ENCODE results near the gene SLC7A14. TPM values are rescaled to one million over a fixed set of nuclear protein-coding genes. Genes with fewer than 3 reads are reported as not detected.
A peak's percentile ranks its signal among the peaks of the same experiment; 100 is the strongest.

Gene SLC7A14
- total and polyA plus RNA-seq, 2 donors (not counting 3 experiments of a cell fraction or from before 2014, with no cell fraction given), result 0.07 to 0.57 TPM

DNA sequence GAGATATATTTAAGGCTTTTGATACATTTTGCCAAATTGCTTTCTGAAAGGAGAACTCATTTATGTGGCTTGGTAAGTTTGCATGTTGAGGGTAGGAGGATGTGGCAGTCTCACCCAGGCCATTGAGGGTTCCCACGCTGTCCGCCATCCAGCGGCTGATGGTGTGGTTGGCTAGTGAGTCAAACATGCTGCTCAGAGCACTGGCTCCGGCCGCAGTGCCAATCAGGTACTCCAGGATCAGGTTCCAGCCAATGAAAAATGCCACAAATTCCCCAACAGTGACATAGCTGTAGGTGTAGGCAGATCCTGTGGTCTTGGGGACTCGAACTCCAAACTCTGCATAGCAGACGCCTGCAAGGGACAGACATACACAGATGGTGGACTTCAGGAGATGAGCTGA lies 84.9 kb downstream of the SLC7A14 start:
- POLR2A ChIA-PET, result no interaction called here
- Histone ChIP-seq H3K4me2 (ENCODE audit: insufficient read depth, low read length) (no peak overlapping the region), H4K20me1 (replicated peaks; ENCODE audit: control insufficient read depth, extremely low read depth, insufficient read depth, low read length) (no peaks in the 10 kb centered on the region), H3K9me1 (replicated peaks; ENCODE audit: control insufficient read depth, extremely low read depth, insufficient read depth, low read length) (no peaks in the 10 kb centered on the region), H3K79me2 (ENCODE audit: control insufficient read depth, insufficient read depth, low read length) (no peaks in the 10 kb centered on the region), H3K4me3 (replicated peaks in 1 of 3; ENCODE audit: insufficient read depth in 1 of 3, low read depth in 1 of 3, low read length in 3 of 3) (no peak overlapping the region), H3K4me1 (ENCODE audit: control insufficient read depth, extremely low read depth, insufficient read depth, low read length) (no peaks in the 10 kb centered on the region), H3K9ac (replicated peaks; ENCODE audit: extremely low read depth, insufficient read depth, low read length) (no peak overlapping the region), H3K36me3 (ENCODE audit: control insufficient read depth in 2 of 2, extremely low read depth in 1 of 2, insufficient read depth in 2 of 2, low read length in 2 of 2) (no peaks in the 10 kb centered on the region), H2AFZ (ENCODE audit: low read depth, low read length) (no peak overlapping the region), H3K9me3 (replicated peaks; ENCODE audit: control insufficient read depth, insufficient read depth, low read length) (no peaks in the 10 kb centered on the region), H3K27ac (ENCODE audit: insufficient read depth, low read depth, low read length) (no peak overlapping the region), H3K27me3 (ENCODE audit: control insufficient read depth in 2 of 2, insufficient read depth in 2 of 2, low read length in 2 of 2) (no peaks in the 10 kb centered on the region)
- TF ChIP-seq, protein P1, sequence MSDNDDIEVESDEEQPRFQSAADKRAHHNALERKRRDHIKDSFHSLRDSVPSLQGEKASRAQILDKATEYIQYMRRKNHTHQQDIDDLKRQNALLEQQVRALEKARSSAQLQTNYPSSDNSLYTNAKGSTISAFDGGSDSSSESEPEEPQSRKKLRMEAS (IDR thresholded peaks at IDR 0.05; ENCODE audit: insufficient read depth, insufficient read length), result no peak
- TF ChIP-seq POLR2A (IDR thresholded peaks at IDR 0.05; ENCODE audit: low read depth, low read length) (no peak), JUN (IDR thresholded peaks at IDR 0.05; ENCODE audit: borderline replicate concordance, insufficient read depth, insufficient read length, low read depth) (no peak), MYC (IDR thresholded peaks at IDR 0.05; ENCODE audit: low read depth, low read length) (no peak), EZH2 (IDR thresholded peaks at IDR 0.05; ENCODE audit: borderline replicate concordance, low read depth, low read length, severe bottlenecking) (no peak), POLR2AphosphoS5 (IDR thresholded peaks at IDR 0.05; ENCODE audit: insufficient read depth, low read depth, low read length) (no peak)
- DNase-seq (ENCODE audit: low read depth, low spot score) (no peak), FAIRE-seq (peak; percentile 26)
- dilution Hi-C loops (cut with MboI; ENCODE audit: extremely low pct_ligation_motif_present, low sequenced_read_pairs) (no loop called here), intact Hi-C loops (cut with micrococcal nuclease) (loop anchor here (5.0 kb wide), 1 partner anchor 311 kb away; no protein-coding TSS in a partner anchor)
- no TSS peak for BruUV-seq (replicated peaks)
- CTCF ChIA-PET, result interaction anchor here (0.6 to 3.4 kb wide), 2 partner anchors 77 to 310 kb away, joined by 3 to 39 read pairs; no protein-coding TSS in a partner anchor

DNA sequence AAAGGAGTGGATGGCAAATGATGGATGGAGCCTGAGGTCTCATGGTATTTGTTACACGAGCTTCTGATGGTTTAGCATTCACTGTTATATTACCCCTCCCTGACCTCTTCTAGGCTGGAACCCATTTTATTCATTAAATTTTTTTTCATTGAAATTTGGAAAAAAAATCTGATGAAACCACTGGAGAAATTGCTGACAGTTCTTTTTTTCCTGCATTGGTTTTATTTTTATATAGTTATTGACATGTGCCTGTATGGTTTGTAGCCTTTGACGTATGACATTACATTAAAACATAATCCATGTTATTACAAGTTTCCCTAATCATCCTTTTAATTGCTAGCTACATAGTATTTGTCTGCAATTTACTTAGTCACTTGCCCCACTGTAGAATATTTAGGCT lies 85.4 kb downstream of the SLC7A14 start:
- Histone ChIP-seq H3K27me3 (ENCODE audit: control insufficient read depth in 2 of 2, insufficient read depth in 2 of 2, low read length in 2 of 2) (no peaks in the 10 kb centered on the region), H3K79me2 (ENCODE audit: control insufficient read depth, insufficient read depth, low read length) (no peaks in the 10 kb centered on the region), H3K9ac (replicated peaks; ENCODE audit: extremely low read depth, insufficient read depth, low read length) (no peak overlapping the region), H3K4me1 (ENCODE audit: control insufficient read depth, extremely low read depth, insufficient read depth, low read length) (no peaks in the 10 kb centered on the region), H4K20me1 (replicated peaks; ENCODE audit: control insufficient read depth, extremely low read depth, insufficient read depth, low read length) (no peaks in the 10 kb centered on the region), H3K4me2 (ENCODE audit: insufficient read depth, low read length) (no peak overlapping the region), H3K4me3 (replicated peaks in 1 of 3; ENCODE audit: insufficient read depth in 1 of 3, low read depth in 1 of 3, low read length in 3 of 3) (no peak overlapping the region), H3K27ac (ENCODE audit: insufficient read depth, low read depth, low read length) (no peak overlapping the region), H2AFZ (ENCODE audit: low read depth, low read length) (no peak overlapping the region), H3K36me3 (ENCODE audit: control insufficient read depth in 2 of 2, extremely low read depth in 1 of 2, insufficient read depth in 2 of 2, low read length in 2 of 2) (no peaks in the 10 kb centered on the region), H3K9me1 (replicated peaks; ENCODE audit: control insufficient read depth, extremely low read depth, insufficient read depth, low read length) (no peaks in the 10 kb centered on the region), H3K9me3 (replicated peaks; ENCODE audit: control insufficient read depth, insufficient read depth, low read length) (no peaks in the 10 kb centered on the region)
- dilution Hi-C loops (cut with MboI; ENCODE audit: extremely low pct_ligation_motif_present, low sequenced_read_pairs) (no loop called here), intact Hi-C loops (cut with micrococcal nuclease) (loop anchor here (5.0 kb wide), 1 partner anchor 312 kb away; no protein-coding TSS in a partner anchor)
- ChIA-PET CTCF (interaction anchor here (0.6 to 3.4 kb wide), 9 partner anchors 15 to 348 kb away, joined by 3 to 39 read pairs (median 5); no protein-coding TSS in a partner anchor), POLR2A (no interaction called here)
- DNase-seq (ENCODE audit: low read depth, low spot score) (no peak), FAIRE-seq (no peak)
- no TSS peak for BruUV-seq (replicated peaks)
- TF ChIP-seq, protein P2, sequence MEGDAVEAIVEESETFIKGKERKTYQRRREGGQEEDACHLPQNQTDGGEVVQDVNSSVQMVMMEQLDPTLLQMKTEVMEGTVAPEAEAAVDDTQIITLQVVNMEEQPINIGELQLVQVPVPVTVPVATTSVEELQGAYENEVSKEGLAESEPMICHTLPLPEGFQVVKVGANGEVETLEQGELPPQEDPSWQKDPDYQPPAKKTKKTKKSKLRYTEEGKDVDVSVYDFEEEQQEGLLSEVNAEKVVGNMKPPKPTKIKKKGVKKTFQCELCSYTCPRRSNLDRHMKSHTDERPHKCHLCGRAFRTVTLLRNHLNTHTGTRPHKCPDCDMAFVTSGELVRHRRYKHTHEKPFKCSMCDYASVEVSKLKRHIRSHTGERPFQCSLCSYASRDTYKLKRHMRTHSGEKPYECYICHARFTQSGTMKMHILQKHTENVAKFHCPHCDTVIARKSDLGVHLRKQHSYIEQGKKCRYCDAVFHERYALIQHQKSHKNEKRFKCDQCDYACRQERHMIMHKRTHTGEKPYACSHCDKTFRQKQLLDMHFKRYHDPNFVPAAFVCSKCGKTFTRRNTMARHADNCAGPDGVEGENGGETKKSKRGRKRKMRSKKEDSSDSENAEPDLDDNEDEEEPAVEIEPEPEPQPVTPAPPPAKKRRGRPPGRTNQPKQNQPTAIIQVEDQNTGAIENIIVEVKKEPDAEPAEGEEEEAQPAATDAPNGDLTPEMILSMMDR (IDR thresholded peaks at IDR 0.05; ENCODE audit: extremely low read depth in 1 of 2, insufficient read depth in 1 of 2, low read depth in 1 of 2, low read length in 2 of 2), result no peak
- TF ChIP-seq GATA2 (IDR thresholded peaks at IDR 0.05; ENCODE audit: insufficient read depth, insufficient read length, low read depth, low read length) (no peak), FOS (IDR thresholded peaks at IDR 0.05; ENCODE audit: borderline replicate concordance, insufficient read depth, low read length) (no peak), POLR2A (IDR thresholded peaks at IDR 0.05; ENCODE audit: low read depth, low read length) (no peak), POLR2AphosphoS5 (IDR thresholded peaks at IDR 0.05; ENCODE audit: insufficient read depth, low read depth, low read length) (no peak), EZH2 (IDR thresholded peaks at IDR 0.05; ENCODE audit: borderline replicate concordance, low read depth, low read length, severe bottlenecking) (no peak), MYC (IDR thresholded peaks at IDR 0.05; ENCODE audit: low read depth, low read length) (no peak), JUN (IDR thresholded peaks at IDR 0.05; ENCODE audit: borderline replicate concordance, insufficient read depth, insufficient read length, low read depth) (no peak)
- TF ChIP-seq, protein P1 (IDR thresholded peaks at IDR 0.05; ENCODE audit: insufficient read depth, insufficient read length), result no peak
